ENCODE measurements around the gene CDCP1. TPM values are rescaled to one million over a fixed set of nuclear protein-coding genes. Genes with fewer than 3 reads are reported as not detected.

The CDCP1 gene
- total RNA-seq, 1 experiment from 2014 or later = 180 TPM

DNA sequence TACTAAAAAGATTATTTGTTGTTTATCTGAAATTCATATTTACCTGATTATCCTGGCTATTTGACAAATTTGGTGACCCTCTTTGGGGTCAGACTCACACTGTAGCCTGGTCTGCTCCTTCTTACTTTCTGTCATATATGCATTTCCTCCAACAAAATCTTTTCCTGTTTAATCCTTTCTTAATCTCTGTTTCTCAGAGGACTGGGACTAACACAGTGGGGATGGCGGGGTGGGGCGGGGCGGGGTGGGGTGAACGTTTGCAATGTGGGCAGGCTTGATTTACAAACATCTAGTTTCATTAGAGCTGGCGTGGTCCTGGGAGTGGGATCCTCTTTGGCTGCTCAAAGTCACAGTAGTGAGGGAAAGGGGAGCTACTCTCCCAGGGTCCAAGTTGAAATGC is 35.3 kb upstream of the CDCP1 start:
- no TSS peak for BruUV-seq (replicated peaks)
- H3K36me3 Mint-ChIP-seq (ENCODE audit: insufficient read depth, unreplicated experiment) = no peaks in the 10 kb centered on the region
- H3K4me1 Mint-ChIP-seq (ENCODE audit: insufficient read depth, unreplicated experiment) = peaks cover 36% of the 10 kb centered on the region
- intact Hi-C loops (cut with micrococcal nuclease) = loop anchor here (5.0 kb wide), 1 partner anchor 59 kb away; no protein-coding TSS in a partner anchor
- no peaks in the 10 kb centered on the region for H3K27me3 Mint-ChIP-seq (ENCODE audit: insufficient read depth, unreplicated experiment)
- H3K27ac Mint-ChIP-seq (ENCODE audit: low read depth, unreplicated experiment) = no peak overlapping the region
- TF ChIP-seq, protein P1, sequence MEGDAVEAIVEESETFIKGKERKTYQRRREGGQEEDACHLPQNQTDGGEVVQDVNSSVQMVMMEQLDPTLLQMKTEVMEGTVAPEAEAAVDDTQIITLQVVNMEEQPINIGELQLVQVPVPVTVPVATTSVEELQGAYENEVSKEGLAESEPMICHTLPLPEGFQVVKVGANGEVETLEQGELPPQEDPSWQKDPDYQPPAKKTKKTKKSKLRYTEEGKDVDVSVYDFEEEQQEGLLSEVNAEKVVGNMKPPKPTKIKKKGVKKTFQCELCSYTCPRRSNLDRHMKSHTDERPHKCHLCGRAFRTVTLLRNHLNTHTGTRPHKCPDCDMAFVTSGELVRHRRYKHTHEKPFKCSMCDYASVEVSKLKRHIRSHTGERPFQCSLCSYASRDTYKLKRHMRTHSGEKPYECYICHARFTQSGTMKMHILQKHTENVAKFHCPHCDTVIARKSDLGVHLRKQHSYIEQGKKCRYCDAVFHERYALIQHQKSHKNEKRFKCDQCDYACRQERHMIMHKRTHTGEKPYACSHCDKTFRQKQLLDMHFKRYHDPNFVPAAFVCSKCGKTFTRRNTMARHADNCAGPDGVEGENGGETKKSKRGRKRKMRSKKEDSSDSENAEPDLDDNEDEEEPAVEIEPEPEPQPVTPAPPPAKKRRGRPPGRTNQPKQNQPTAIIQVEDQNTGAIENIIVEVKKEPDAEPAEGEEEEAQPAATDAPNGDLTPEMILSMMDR (IDR thresholded peaks at IDR 0.05; ENCODE audit: unreplicated experiment) = no peak
- no peak for DNase-seq (ENCODE audit: unreplicated experiment)
- ChIA-PET POLR2A (interaction anchor here (1.3 to 3.6 kb wide), 2 partner anchors 14 to 37 kb away, joined by 3 to 28 read pairs; no protein-coding TSS in a partner anchor), CTCF (no interaction called here)
- H3K4me3 Mint-ChIP-seq (ENCODE audit: unreplicated experiment) = no peak overlapping the region
- H3K9me3 Mint-ChIP-seq (ENCODE audit: unreplicated experiment) = no peaks in the 10 kb centered on the region

DNA sequence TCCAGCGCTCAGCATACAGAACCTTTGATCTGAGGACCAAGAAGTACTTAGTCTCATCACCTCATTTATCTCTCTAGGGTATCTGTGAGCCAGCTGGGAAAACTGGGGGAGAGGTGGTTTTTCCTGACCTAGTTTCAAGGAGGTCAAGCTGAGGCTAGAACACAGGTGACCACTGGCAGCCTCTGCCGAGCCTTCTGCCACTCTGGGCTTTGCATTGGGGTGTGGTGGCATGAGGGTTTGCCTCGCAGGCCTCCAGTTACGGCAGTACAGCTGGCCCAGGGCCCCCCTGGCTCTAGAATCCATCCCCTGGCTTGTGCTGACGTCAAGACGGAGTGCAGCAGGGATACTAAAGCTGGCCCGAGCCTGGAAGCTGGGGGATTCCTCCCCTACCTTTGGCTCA is 34.7 kb upstream of the CDCP1 start:
- TF ChIP-seq, protein P1 (IDR thresholded peaks at IDR 0.05; ENCODE audit: unreplicated experiment) = no peak
- intact Hi-C loops (cut with micrococcal nuclease) = loop anchor here (5.0 kb wide), 1 partner anchor 59 kb away; no protein-coding TSS in a partner anchor
- DNase-seq (ENCODE audit: unreplicated experiment) = no peak
- Mint-ChIP-seq H3K9me3 (ENCODE audit: unreplicated experiment) (no peaks in the 10 kb centered on the region), H3K36me3 (ENCODE audit: insufficient read depth, unreplicated experiment) (no peaks in the 10 kb centered on the region), H3K27me3 (ENCODE audit: insufficient read depth, unreplicated experiment) (no peaks in the 10 kb centered on the region), H3K4me1 (ENCODE audit: insufficient read depth, unreplicated experiment) (peaks cover 36% of the 10 kb centered on the region), H3K27ac (ENCODE audit: low read depth, unreplicated experiment) (peak overlapping the region; percentile 5), H3K4me3 (ENCODE audit: unreplicated experiment) (no peak overlapping the region)
- no TSS peak for BruUV-seq (replicated peaks)
- ChIA-PET CTCF (no interaction called here), POLR2A (interaction anchor here (1.3 kb wide), 1 partner anchor 36 kb away, joined by 3 read pairs; no protein-coding TSS in a partner anchor)

DNA sequence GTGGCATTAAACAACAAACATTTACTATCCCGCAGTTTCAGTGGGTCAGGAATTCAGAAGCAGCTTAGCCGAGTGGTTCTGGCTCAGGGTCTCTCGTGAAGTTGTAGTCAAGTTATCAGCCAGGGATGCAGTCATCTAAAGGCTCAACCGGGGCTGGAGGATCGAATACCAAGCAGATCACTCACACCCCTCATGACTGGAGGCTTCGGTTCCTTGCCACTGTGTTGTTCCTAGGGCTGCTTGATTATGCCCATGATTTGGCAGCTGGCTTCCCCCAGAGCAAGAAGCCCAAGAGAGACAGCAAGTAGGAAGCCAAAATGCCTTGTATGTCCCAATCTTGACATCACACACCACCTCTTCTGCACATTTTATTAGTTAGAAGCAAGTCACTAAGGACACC is 33.9 kb upstream of the CDCP1 start:
- H3K9me3 Mint-ChIP-seq (ENCODE audit: unreplicated experiment) = no peaks in the 10 kb centered on the region
- ChIA-PET POLR2A (interaction anchor here (1.1 to 3.4 kb wide), 2 partner anchors 13 to 34 kb away, joined by 5 to 13 read pairs; partner anchors contain the start of gene CDCP1), CTCF (interaction anchor here (0.9 kb wide), 1 partner anchor 12 kb away, joined by 5 read pairs; no protein-coding TSS in a partner anchor)
- H3K27me3 Mint-ChIP-seq (ENCODE audit: insufficient read depth, unreplicated experiment) = no peaks in the 10 kb centered on the region
- peak; percentile 22 for DNase-seq (ENCODE audit: unreplicated experiment)
- H3K4me1 Mint-ChIP-seq (ENCODE audit: insufficient read depth, unreplicated experiment) = peaks cover 32% of the 10 kb centered on the region
- H3K36me3 Mint-ChIP-seq (ENCODE audit: insufficient read depth, unreplicated experiment) = no peaks in the 10 kb centered on the region
- intact Hi-C loops (cut with micrococcal nuclease) = loop anchor here (5.0 kb wide), 1 partner anchor 58 kb away; no protein-coding TSS in a partner anchor
- BruUV-seq (replicated peaks) = no TSS peak
- no peak overlapping the region for H3K4me3 Mint-ChIP-seq (ENCODE audit: unreplicated experiment)
- TF ChIP-seq, protein P1 (IDR thresholded peaks at IDR 0.05; ENCODE audit: unreplicated experiment) = no peak
- H3K27ac Mint-ChIP-seq (ENCODE audit: low read depth, unreplicated experiment) = peak overlapping the region; percentile 5

DNA sequence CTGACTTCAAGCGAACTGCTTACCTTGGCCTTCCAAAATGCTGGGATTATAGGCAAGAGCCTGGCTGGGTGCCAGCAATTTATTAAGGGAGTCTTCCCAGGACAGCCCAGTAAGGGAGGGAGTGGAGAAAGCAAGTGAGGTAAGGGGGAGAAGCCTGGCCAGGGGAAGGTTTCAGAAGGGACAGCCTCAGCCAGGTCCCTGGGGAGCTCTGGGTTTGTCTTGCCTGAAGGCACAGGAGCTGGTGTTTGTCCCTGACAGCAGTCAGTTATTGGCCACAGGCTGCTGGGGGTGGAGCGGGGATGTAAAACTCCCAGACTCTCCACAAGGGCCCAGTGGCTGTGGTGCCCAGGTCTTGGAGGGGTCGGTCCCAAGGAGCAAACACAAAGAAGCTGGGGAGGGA is 33.0 kb upstream of the CDCP1 start:
- BruUV-seq (replicated peaks) = no TSS peak
- CTCF ChIA-PET = interaction anchor here (0.9 to 3.6 kb wide), 2 partner anchors 11 to 31 kb away, joined by 5 to 21 read pairs; no protein-coding TSS in a partner anchor

More for the DNA sequence above, 33.0 kb upstream of the CDCP1 start:
- POLR2A ChIA-PET = interaction anchor here (1.1 to 3.4 kb wide), 3 partner anchors 12 to 39 kb away, joined by 4 to 13 read pairs (median 5); partner anchors contain the start of gene CDCP1
- intact Hi-C loops (cut with micrococcal nuclease) = no loop called here
- Mint-ChIP-seq H3K27ac (ENCODE audit: low read depth, unreplicated experiment) (no peak overlapping the region), H3K4me1 (ENCODE audit: insufficient read depth, unreplicated experiment) (peaks cover 29% of the 10 kb centered on the region), H3K36me3 (ENCODE audit: insufficient read depth, unreplicated experiment) (no peaks in the 10 kb centered on the region), H3K9me3 (ENCODE audit: unreplicated experiment) (no peaks in the 10 kb centered on the region), H3K27me3 (ENCODE audit: insufficient read depth, unreplicated experiment) (no peaks in the 10 kb centered on the region), H3K4me3 (ENCODE audit: unreplicated experiment) (no peak overlapping the region)
- peak; percentile 36 for DNase-seq (ENCODE audit: unreplicated experiment)
- TF ChIP-seq, protein P1 (IDR thresholded peaks at IDR 0.05; ENCODE audit: unreplicated experiment) = no peak

Measured in MCF 10A (cell line).